Upper lobe of left lung (tissue), 4 donors: ENCODE results near the gene RND1.

ENCODE experiments used
- POLR2AphosphoS5 ChIP-seq, 2 donors: sonication (generic); formaldehyde crosslinking; IDR thresholded peaks; one replicate each; pipeline ENCODE4 v1.5.1; 2017; ENCODE audit warnings: antibody characterized with exemption in 2 of 2
- TF ChIP-seq, protein P1 (sequence below), 6 experiments: fragments of 450-650 bp in 4 of 6; fragments of 200-600 bp in 2 of 6; sonication (generic) in 2 of 6; IDR thresholded peaks; one replicate each; pipeline ENCODE4 v1.5.1; 2016 to 2019; ENCODE audit warnings: antibody characterized with exemption in 6 of 6

DNA sequence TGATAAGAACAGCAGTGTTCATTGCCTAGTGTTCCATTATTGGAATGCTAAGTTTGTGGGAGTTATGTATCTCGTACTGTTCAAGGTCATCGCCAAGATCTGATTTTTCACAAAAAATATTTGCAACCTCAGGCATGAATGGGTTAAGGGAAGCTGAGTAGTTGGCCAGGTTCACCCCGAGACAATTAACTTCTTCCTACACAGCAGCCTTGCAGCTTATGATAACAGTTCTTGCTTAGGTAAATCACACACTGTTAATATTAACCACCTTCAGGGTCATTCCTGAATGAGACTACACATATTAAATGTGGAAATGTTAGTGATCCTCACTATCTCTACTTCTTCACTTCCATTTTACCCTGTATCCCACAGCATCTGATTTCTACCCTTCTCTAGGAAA is 41.6 kb upstream of the RND1 start:
- no peak for TF ChIP-seq POLR2AphosphoS5 (IDR thresholded peaks at IDR 0.05)
- TF ChIP-seq, protein P1, sequence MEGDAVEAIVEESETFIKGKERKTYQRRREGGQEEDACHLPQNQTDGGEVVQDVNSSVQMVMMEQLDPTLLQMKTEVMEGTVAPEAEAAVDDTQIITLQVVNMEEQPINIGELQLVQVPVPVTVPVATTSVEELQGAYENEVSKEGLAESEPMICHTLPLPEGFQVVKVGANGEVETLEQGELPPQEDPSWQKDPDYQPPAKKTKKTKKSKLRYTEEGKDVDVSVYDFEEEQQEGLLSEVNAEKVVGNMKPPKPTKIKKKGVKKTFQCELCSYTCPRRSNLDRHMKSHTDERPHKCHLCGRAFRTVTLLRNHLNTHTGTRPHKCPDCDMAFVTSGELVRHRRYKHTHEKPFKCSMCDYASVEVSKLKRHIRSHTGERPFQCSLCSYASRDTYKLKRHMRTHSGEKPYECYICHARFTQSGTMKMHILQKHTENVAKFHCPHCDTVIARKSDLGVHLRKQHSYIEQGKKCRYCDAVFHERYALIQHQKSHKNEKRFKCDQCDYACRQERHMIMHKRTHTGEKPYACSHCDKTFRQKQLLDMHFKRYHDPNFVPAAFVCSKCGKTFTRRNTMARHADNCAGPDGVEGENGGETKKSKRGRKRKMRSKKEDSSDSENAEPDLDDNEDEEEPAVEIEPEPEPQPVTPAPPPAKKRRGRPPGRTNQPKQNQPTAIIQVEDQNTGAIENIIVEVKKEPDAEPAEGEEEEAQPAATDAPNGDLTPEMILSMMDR (IDR thresholded peaks at IDR 0.05) = no peak
